Astrocyte (in vitro differentiated cells and primary cell): ENCODE results near the gene DCAF7.

Source experiments
- CTCF ChIP-seq: IDR thresholded peaks from 2 replicates; pipeline ENCODE4 v1.5.1; 2011; ENCODE audit warnings: low read depth, mild to moderate bottlenecking, inconsistent platforms, low read length, moderate library complexity; ENCODE audit not compliant: insufficient read depth
- EZH2 ChIP-seq: IDR thresholded peaks from 2 replicates; pipeline ENCODE4 v1.6.1; 2012; ENCODE audit warnings: mild to moderate bottlenecking, low read length, inconsistent platforms; ENCODE audit not compliant: insufficient read depth

- peak; percentile 27 for TF ChIP-seq CTCF
- TF ChIP-seq EZH2: no peak
Observed at GRCh38 chr17:63573634-63574033, 23.4 kb downstream of the DCAF7 start.
